A549 (cell line): ENCODE measurements around the gene NTN5. TPM values are rescaled to one million over a fixed set of nuclear protein-coding genes. Genes with fewer than 3 reads are reported as not detected.

ENCODE experiments used
- ATAC-seq, 2 experiments: fragments of 200-7000 bp in 1 of 2; fragments of >200 bp in 1 of 2; cut with Nextera tagmentation in 1 of 2; cut with Tn5 transposase in 1 of 2; 3 replicates each; pipeline versions ENCODE4 v1.8.0 to v1.9.1; 2018 to 2020; ENCODE audit warnings: mild to moderate bottlenecking in 1 of 2, moderate library complexity in 1 of 2
- CTCF ChIA-PET: fragments of 300-600 bp; sonication (Branson Sonifier 250); formaldehyde crosslinking; extraction: SDS; loops from one replicate; lab custom pipeline; 2021; ENCODE audit warnings: antibody characterized with exemption, inconsistent platforms; lab: Yijun Ruan, JAX
- POLR2A ChIA-PET: fragments of 350-600 bp; formaldehyde crosslinking; extraction: SDS; loops from one replicate; lab custom pipeline; 2021; ENCODE audit warnings: antibody characterized with exemption, inconsistent platforms; lab: Yijun Ruan, JAX
- DNase-seq, 2 experiments: peaks; one replicate each; pipeline versions ENCODE4 v3.0.0 to v3.0.0-alpha.2; 2011 to 2016; ENCODE audit warnings: low read depth in 1 of 2, low spot score in 1 of 2
- FAIRE-seq: peaks from 2 replicates; lab custom pipeline; 2011; peaks lifted over from hg19 to GRCh38; lab: Jason Lieb, UNC
- H3K27ac ChIP-seq, 2 experiments: fragments of >200 bp; sonication (Bioruptor Twin); formaldehyde crosslinking; 3 replicates each; pipeline ENCODE4 v1.5.1; 2016 to 2017
- H3K4me1 ChIP-seq: fragments of >200 bp; sonication (Bioruptor Twin); formaldehyde crosslinking; 3 replicates; pipeline ENCODE4 v1.6.1; 2016
- H3K4me2 ChIP-seq: fragments of >200 bp; sonication (Bioruptor Twin); formaldehyde crosslinking; 3 replicates; pipeline ENCODE4 v1.6.1; 2016
- H3K4me3 ChIP-seq: fragments of >200 bp; sonication (Bioruptor Twin); formaldehyde crosslinking; 3 replicates; pipeline ENCODE4 v1.5.1; 2016
- H3K9me3 ChIP-seq: fragments of >200 bp; sonication (Bioruptor Twin); formaldehyde crosslinking; 3 replicates; pipeline ENCODE4 v1.6.1; 2016
- CBX2 ChIP-seq: fragments of 200-600 bp; sonication (generic); IDR thresholded peaks from 2 replicates; pipeline ENCODE4 v1.6.1; 2016; ENCODE audit warnings: low read depth, mild to moderate bottlenecking, borderline replicate concordance
- CHD4 ChIP-seq: fragments of 200-600 bp; sonication (generic); IDR thresholded peaks from 2 replicates; pipeline ENCODE4 v1.6.1; 2016; ENCODE audit warnings: antibody characterized with exemption, mild to moderate bottlenecking, borderline replicate concordance
- EP300 ChIP-seq, 2 experiments: fragments of >200 bp; sonication (Bioruptor Twin); formaldehyde crosslinking; IDR thresholded peaks; 2 replicates in 1 of 2; 3 replicates in 1 of 2; pipeline ENCODE4 v1.6.1; 2016 to 2017
- FOSB ChIP-seq: fragments of 250-450 bp; sonication (Bioruptor Pico); IDR thresholded peaks from 2 replicates; pipeline ENCODE4 v1.5.0; 2020; ENCODE audit warnings: mild to moderate bottlenecking, moderate library complexity
- FOSL2 ChIP-seq, 2 experiments: fragments of 450-650 bp in 1 of 2; fragments of >200 bp in 1 of 2; sonication (Bioruptor Twin) in 1 of 2; formaldehyde crosslinking; IDR thresholded peaks; 2 replicates each; pipeline versions ENCODE4 v1.5.0 to v1.6.1; 2016 to 2020; ENCODE audit warnings: mild to moderate bottlenecking in 1 of 2, moderate library complexity in 1 of 2
- FOXS1 ChIP-seq: fragments of 250-450 bp; sonication (Bioruptor Pico); IDR thresholded peaks from 2 replicates; pipeline ENCODE4 v1.5.0; 2020; ENCODE audit warnings: mild to moderate bottlenecking, moderate library complexity
- HDAC2 ChIP-seq: fragments of 200-600 bp; sonication (generic); IDR thresholded peaks from 2 replicates; pipeline ENCODE4 v1.6.1; 2016
- HEYL ChIP-seq: fragments of 250-450 bp; sonication (Bioruptor Pico); IDR thresholded peaks from 2 replicates; pipeline ENCODE4 v1.8.0; 2021; ENCODE audit warnings: mild to moderate bottlenecking, moderate library complexity
- HOXB13 ChIP-seq: fragments of 250-450 bp; sonication (Bioruptor Pico); IDR thresholded peaks from 2 replicates; pipeline ENCODE4 v1.5.0; 2020; ENCODE audit warnings: low read depth, mild to moderate bottlenecking, moderate library complexity
- JUNB ChIP-seq: fragments of >200 bp; sonication (Bioruptor Twin); formaldehyde crosslinking; IDR thresholded peaks from 2 replicates; pipeline ENCODE4 v1.6.1; 2016
- MAFK ChIP-seq: fragments of 450-650 bp; IDR thresholded peaks from 2 replicates; pipeline ENCODE4 v1.6.1; 2014; ENCODE audit not compliant: partially characterized antibody
- MAZ ChIP-seq: fragments of 150-350 bp; IDR thresholded peaks from 2 replicates; pipeline ENCODE4 v1.6.1; 2014; ENCODE audit warnings: antibody characterized with exemption, low read depth, low read length, borderline replicate concordance
- PHF8 ChIP-seq: fragments of 200-600 bp; sonication (generic); IDR thresholded peaks from 2 replicates; pipeline ENCODE4 v1.6.1; 2016; ENCODE audit warnings: low read depth, mild to moderate bottlenecking, antibody characterized with exemption, moderate library complexity, borderline replicate concordance
- RAD21 ChIP-seq, 2 experiments: fragments of >200 bp in 1 of 2; sonication (Bioruptor Twin) in 1 of 2; formaldehyde crosslinking in 1 of 2; IDR thresholded peaks in 1 of 2; conservative IDR thresholded peaks in 1 of 2; 2 replicates in 1 of 2; 3 replicates in 1 of 2; pipeline ENCODE4 v1.6.1; 2012 to 2018; ENCODE audit warnings: inconsistent platforms in 1 of 2
- RCOR1 ChIP-seq: fragments of 150-350 bp; IDR thresholded peaks from 2 replicates; pipeline ENCODE4 v1.6.1; 2014; ENCODE audit warnings: antibody characterized with exemption, low read length, low read depth
- RFX5 ChIP-seq: fragments of 450-650 bp; IDR thresholded peaks from 2 replicates; pipeline ENCODE4 v1.7.1; 2014; ENCODE audit warnings: antibody characterized with exemption, mild to moderate bottlenecking, moderate library complexity
- TFCP2L1 ChIP-seq: fragments of 250-450 bp; sonication (Bioruptor Pico); IDR thresholded peaks from 2 replicates; pipeline ENCODE4 v1.5.0; 2021; ENCODE audit warnings: mild to moderate bottlenecking
- ZFP36 ChIP-seq: fragments of 450-650 bp; IDR thresholded peaks from 2 replicates; pipeline ENCODE4 v1.6.1; 2014; ENCODE audit warnings: borderline replicate concordance; ENCODE audit not compliant: partially characterized antibody
- ZSCAN20 ChIP-seq: fragments of 250-450 bp; sonication (Bioruptor Pico); IDR thresholded peaks from 2 replicates; pipeline ENCODE4 v1.8.0; 2022; ENCODE audit warnings: mild to moderate bottlenecking, moderate library complexity
- WGBS: methylation state at CpG from one replicate; pipeline ENCODE4 v1.1.6; 2017; ENCODE audit errors: missing lambda C conversion rate; 5-methylcytosine and 5-hydroxymethylcytosine counted together
- polyA minus RNA-seq: library from RNA; depleted of rRNA, polyadenylated mRNA; stranded (reverse); fragments of >200 nt; gene quantifications from 2 replicates; pipeline ENCODE4 v1.2.3, GENCODE V29; 2011; rRNA and poly(A)+ RNA removed
- polyA plus RNA-seq, 4 experiments: library from polyadenylated mRNA; depleted of rRNA in 3 of 4; stranded (reverse); fragments of >200 nt; fragmentation: RNase III in 1 of 4; extraction: RNeasy Plus Mini Kit Qiagen cat#74134 plus additional on column Dnase treatment in 1 of 4; gene quantifications; 2 replicates in 3 of 4; 3 replicates in 1 of 4; pipeline ENCODE4 v1.2.3, GENCODE V29; 2011 to 2017
- TF ChIP-seq, protein P1 (sequence below): fragments of >200 bp; sonication (Bioruptor Twin); formaldehyde crosslinking; IDR thresholded peaks from 3 replicates; pipeline ENCODE4 v1.5.1; 2016
- TF ChIP-seq, protein P2 (sequence below): fragments of 250-450 bp; sonication (Bioruptor Pico); IDR thresholded peaks from 2 replicates; pipeline ENCODE4 v1.5.0; 2021; ENCODE audit warnings: mild to moderate bottlenecking, moderate library complexity, borderline replicate concordance
- TF ChIP-seq, protein P3 (sequence below): fragments of 250-450 bp; sonication (Bioruptor Pico); IDR thresholded peaks from 2 replicates; pipeline ENCODE4 v1.5.0; 2020; ENCODE audit warnings: low read depth, mild to moderate bottlenecking, moderate library complexity
- TF ChIP-seq, protein P4 (sequence below): fragments of 150-350 bp; IDR thresholded peaks from 2 replicates; pipeline ENCODE4 v1.6.1; 2014; ENCODE audit warnings: low read depth, mild to moderate bottlenecking, low read length

Gene NTN5, protein sequence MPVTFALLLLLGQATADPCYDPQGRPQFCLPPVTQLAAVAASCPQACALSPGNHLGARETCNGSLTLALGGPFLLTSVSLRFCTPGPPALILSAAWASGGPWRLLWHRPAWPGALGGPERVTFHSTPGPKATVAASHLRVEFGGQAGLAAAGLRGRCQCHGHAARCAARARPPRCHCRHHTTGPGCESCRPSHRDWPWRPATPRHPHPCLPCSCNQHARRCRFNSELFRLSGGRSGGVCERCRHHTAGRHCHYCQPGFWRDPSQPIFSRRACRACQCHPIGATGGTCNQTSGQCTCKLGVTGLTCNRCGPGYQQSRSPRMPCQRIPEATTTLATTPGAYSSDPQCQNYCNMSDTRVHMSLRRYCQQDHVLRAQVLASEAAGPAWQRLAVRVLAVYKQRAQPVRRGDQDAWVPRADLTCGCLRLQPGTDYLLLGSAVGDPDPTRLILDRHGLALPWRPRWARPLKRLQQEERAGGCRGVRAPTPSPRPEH
- 0.22 and 0.41 TPM in 2 replicates for polyA plus RNA-seq (2011; rRNA removed)
- 0.39 and 0.52 TPM in 2 replicates for polyA plus RNA-seq (2012; cell fraction: cytosol; rRNA removed)
- polyA plus RNA-seq (2012; cell fraction: nucleus; rRNA removed), result 3.6 and 4.5 TPM in 2 replicates
- polyA plus RNA-seq (2017; fragmentation: RNase III; extraction: RNeasy Plus Mini Kit Qiagen cat#74134 plus additional on column Dnase treatment), result 0.18 to 0.44 TPM (median 0.28 TPM) in 3 replicates
- polyA minus RNA-seq, result not detected in 2 replicates

DNA sequence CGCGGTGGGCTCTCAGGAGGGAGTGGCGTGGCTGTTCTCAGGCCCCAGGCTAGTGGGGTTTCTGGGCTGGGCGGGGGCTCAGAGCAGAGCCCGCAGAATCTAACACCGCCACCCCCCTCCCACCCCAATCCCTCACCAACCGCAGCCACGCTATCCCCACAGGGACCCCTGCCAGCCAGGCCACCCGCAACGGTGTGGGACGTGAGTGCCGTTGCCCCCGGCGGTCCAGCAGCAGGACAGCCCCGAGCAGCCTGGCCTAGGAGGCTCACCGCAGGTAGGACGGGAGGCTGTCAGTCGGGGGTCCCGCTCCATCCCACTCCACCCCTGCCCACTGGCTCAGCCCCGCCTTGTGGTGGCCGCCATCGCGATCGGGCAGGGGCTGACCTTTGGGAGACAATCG, at the start of gene NTN5:
NTN5 (minus strand) TSS at position 24 of the 400 bp plus-strand sequence. CDS start 2,031 bp downstream, outside the sequence.
- POLR2A ChIA-PET, result no interaction called here
- peaks cover 5% of the 10 kb centered on the region; the same call in 1 of the 3 replicates for H3K4me1 ChIP-seq
- DNase-seq, result no peak
- WGBS, result 86% methylated on average over 21 of the region's 25 CpGs
- no peak for TF ChIP-seq HOXB13 (CRISPR knock-in tag)
- TF ChIP-seq, protein P1, sequence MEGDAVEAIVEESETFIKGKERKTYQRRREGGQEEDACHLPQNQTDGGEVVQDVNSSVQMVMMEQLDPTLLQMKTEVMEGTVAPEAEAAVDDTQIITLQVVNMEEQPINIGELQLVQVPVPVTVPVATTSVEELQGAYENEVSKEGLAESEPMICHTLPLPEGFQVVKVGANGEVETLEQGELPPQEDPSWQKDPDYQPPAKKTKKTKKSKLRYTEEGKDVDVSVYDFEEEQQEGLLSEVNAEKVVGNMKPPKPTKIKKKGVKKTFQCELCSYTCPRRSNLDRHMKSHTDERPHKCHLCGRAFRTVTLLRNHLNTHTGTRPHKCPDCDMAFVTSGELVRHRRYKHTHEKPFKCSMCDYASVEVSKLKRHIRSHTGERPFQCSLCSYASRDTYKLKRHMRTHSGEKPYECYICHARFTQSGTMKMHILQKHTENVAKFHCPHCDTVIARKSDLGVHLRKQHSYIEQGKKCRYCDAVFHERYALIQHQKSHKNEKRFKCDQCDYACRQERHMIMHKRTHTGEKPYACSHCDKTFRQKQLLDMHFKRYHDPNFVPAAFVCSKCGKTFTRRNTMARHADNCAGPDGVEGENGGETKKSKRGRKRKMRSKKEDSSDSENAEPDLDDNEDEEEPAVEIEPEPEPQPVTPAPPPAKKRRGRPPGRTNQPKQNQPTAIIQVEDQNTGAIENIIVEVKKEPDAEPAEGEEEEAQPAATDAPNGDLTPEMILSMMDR, result no peak
- no peak for TF ChIP-seq ZSCAN20
- TF ChIP-seq, all 56 proteins: peak for 0
- ATAC-seq (no peak), FAIRE-seq (no peak)
- H3K4me2 ChIP-seq, result no peak within 1 kb of the TSS
- CTCF ChIA-PET, result interaction anchor here (0.9 to 6.1 kb wide), 7 partner anchors 8 to 145 kb away, joined by 3 to 151 read pairs (median 39); partner anchors contain the start of genes CA11 and FUT2
- H3K4me3 ChIP-seq, result no peak within 1 kb of the TSS
- H3K9me3 ChIP-seq, result no peaks in the 10 kb centered on the region
- H3K27ac ChIP-seq, result no peak within 1 kb of the TSS

DNA sequence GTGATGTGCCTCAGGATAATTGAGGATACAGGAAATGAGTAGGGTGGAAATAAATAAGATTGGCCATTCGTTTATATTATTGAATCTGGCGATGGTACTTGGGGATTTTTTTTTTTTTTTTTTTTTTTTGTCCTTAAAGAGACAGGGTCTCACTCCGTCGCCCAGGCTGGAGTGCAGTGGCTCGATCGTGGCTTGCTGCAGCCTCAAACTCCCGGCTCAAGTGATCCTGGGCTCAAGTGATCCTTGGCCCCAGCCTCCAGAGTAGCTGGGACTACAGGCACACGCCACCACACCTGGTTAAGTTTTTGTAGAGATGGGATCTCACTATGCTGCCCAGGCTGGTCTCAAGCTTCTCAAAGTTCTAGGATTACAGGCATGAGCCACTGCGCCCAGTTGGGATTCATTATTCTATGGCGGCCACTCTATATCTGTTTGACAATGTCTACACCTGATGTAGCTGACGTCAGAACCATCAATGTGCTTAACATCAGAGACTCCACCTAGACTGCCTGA, 49.4 kb upstream of the NTN5 start:
- Histone ChIP-seq H3K4me3 (no peak overlapping the region), H3K4me2 (no peak overlapping the region), H3K4me1 (peaks cover 13% of the 10 kb centered on the region), H3K27ac (no peak overlapping the region), H3K9me3 (no peaks in the 10 kb centered on the region)
- ChIA-PET POLR2A (no interaction called here), CTCF (interaction anchor here (1.6 to 2.2 kb wide), 2 partner anchors 12 to 17 kb away, joined by 3 to 11 read pairs; no protein-coding TSS in a partner anchor)
- DNase-seq, result no peak
- TF ChIP-seq CBX2 (no peak), EP300 (IDR thresholded peaks at IDR 0.05) (no peak), JUNB (no peak), ZSCAN20 (no peak), CHD4 (no peak), RFX5 (no peak), HDAC2 (no peak), FOSB (no peak), FOSL2 (IDR thresholded peaks at IDR 0.05) (no peak), FOSL2 (CRISPR knock-in tag; IDR thresholded peaks at IDR 0.05) (no peak), RCOR1 (no peak), TFCP2L1 (CRISPR knock-in tag) (no peak)
- TF ChIP-seq, protein P2, sequence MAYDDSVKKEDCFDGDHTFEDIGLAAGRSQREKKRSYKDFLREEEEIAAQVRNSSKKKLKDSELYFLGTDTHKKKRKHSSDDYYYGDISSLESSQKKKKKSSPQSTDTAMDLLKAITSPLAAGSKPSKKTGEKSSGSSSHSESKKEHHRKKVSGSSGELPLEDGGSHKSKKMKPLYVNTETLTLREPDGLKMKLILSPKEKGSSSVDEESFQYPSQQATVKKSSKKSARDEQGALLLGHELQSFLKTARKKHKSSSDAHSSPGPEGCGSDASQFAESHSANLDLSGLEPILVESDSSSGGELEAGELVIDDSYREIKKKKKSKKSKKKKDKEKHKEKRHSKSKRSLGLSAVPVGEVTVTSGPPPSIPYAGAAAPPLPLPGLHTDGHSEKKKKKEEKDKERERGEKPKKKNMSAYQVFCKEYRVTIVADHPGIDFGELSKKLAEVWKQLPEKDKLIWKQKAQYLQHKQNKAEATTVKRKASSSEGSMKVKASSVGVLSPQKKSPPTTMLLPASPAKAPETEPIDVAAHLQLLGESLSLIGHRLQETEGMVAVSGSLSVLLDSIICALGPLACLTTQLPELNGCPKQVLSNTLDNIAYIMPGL (CRISPR knock-in tag), result no peak
- FAIRE-seq, result no peak
- 80% methylated on average over 11 of the region's 11 CpGs for WGBS
- no peak for ATAC-seq

DNA sequence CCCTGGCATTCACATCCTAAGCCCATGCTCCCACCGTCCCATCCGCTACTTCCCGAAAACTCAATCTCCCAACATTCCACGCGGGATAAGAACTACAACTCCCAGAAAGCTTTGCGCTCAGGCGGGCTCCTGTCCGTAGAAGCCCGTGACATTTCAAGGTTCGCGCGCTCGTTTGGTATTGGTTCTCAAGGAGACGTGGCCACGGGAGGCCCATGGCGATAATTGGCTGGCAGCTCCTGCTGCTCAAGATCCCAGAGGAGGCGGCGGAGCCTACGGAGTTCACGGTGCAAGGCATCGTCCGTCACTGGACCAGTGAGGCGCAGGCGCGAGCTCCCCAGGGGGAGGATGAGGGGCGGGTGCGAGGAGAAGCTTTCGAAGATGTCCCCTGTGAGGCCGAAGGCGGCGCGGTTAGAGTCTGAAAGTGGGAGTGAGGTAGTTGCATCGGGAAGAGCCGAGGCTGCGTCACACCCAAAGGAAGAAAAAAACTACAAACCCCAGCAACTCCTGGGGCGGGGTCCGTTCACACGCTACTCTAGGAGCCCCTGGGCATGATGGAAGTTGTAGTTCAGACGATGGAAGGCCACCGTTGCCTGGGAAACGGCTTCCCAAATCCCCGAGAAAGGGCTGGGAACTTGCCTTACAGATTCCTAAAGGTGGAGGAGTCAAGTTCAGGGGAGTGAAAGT, 47.9 kb upstream of the NTN5 start:
- DNase-seq (peak; percentile 100), ATAC-seq (peak; percentile 92 to 95), FAIRE-seq (peak; percentile 100)
- Histone ChIP-seq H3K9me3 (no peaks in the 10 kb centered on the region), H3K4me3 (peak overlapping the region; percentile 53), H3K27ac (peak overlapping the region; percentile 81 to 88), H3K4me2 (peak overlapping the region; percentile 80), H3K4me1 (peaks cover 13% of the 10 kb centered on the region)
- WGBS, result 1% methylated on average over 42 of the region's 42 CpGs
- POLR2A ChIA-PET, result interaction anchor here (0.6 to 1.7 kb wide), 10 partner anchors 14 to 357 kb away, joined by 3 to 10 read pairs (median 4); partner anchors contain the start of genes FTL, IZUMO1, SYNGR4 and TMEM143
- CTCF ChIA-PET, result interaction anchor here (0.6 to 2.2 kb wide), 7 partner anchors 18 to 75 kb away, joined by 3 to 11 read pairs (median 4); partner anchors contain the start of gene CA11
- TF ChIP-seq MAFK, result no peak
- TF ChIP-seq MAZ, result peak; percentile 86
- no peak for TF ChIP-seq HEYL
- no peak for TF ChIP-seq RAD21 (conservative IDR thresholded peaks at IDR 0.05 in 1 of 2, IDR thresholded peaks at IDR 0.05 in 1 of 2)
- TF ChIP-seq FOXS1, result no peak
- no peak for TF ChIP-seq ZFP36
- no peak for TF ChIP-seq ZSCAN20
- TF ChIP-seq, protein P3, sequence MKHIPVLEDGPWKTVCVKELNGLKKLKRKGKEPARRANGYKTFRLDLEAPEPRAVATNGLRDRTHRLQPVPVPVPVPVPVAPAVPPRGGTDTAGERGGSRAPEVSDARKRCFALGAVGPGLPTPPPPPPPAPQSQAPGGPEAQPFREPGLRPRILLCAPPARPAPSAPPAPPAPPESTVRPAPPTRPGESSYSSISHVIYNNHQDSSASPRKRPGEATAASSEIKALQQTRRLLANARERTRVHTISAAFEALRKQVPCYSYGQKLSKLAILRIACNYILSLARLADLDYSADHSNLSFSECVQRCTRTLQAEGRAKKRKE (CRISPR knock-in tag), result no peak
- TF ChIP-seq, protein P4, sequence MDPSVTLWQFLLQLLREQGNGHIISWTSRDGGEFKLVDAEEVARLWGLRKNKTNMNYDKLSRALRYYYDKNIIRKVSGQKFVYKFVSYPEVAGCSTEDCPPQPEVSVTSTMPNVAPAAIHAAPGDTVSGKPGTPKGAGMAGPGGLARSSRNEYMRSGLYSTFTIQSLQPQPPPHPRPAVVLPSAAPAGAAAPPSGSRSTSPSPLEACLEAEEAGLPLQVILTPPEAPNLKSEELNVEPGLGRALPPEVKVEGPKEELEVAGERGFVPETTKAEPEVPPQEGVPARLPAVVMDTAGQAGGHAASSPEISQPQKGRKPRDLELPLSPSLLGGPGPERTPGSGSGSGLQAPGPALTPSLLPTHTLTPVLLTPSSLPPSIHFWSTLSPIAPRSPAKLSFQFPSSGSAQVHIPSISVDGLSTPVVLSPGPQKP, result no peak
- peak; percentile 40; the same call in 1 of the 2 replicates for TF ChIP-seq PHF8
